Activated naive CD4-positive, alpha-beta T cell treated with anti-CD3 and anti-CD28 coated beads, Interleukin-2, amount 50 U/mL, for 16 hours (primary cell): ENCODE measurements around the gene BTRC.
A peak's percentile ranks its signal among the peaks of the same experiment; 100 is the strongest.

Experiments
- DNase-seq: peaks from one replicate; pipeline ENCODE4 v3.0.0-alpha.2; 2020

BTRC gene

GRCh38 chr10:101557541-101557940, 203.6 kb downstream of the BTRC start:
- DNase-seq: no peak

GRCh38 chr10:101558204-101558603, 204.2 kb downstream of the BTRC start:
- DNase-seq: no peak

- no peak for DNase-seq
Measured at GRCh38 chr10:101558671-101559595, 205.0 kb downstream of the BTRC start.

GRCh38 chr10:101559596-101560297, 205.8 kb downstream of the BTRC start:
- DNase-seq: no peak

- no peak for DNase-seq
Measured at GRCh38 chr10:101560298-101561067, 206.5 kb downstream of the BTRC start.

- no peak for DNase-seq
Measured at GRCh38 chr10:101561068-101561915, 207.3 kb downstream of the BTRC start.

- no peak for DNase-seq
Measured at GRCh38 chr10:101562231-101562630, 208.3 kb downstream of the BTRC start.

GRCh38 chr10:101563007-101563406, 209.0 kb downstream of the BTRC start:
- DNase-seq: no peak

GRCh38 chr10:101563497-101564040, 209.6 kb downstream of the BTRC start:
- DNase-seq: no peak

GRCh38 chr10:101564490-101564991, 210.6 kb downstream of the BTRC start:
- no peak for DNase-seq

GRCh38 chr10:101565370-101565900, 211.5 kb downstream of the BTRC start:
- DNase-seq: no peak

GRCh38 chr10:101565936-101566332, 212.0 kb downstream of the BTRC start:
- no peak for DNase-seq

- DNase-seq: no peak
Measured at GRCh38 chr10:101566333-101567164, 212.6 kb downstream of the BTRC start.

GRCh38 chr10:101567165-101568006, 213.4 kb downstream of the BTRC start:
- no peak for DNase-seq

GRCh38 chr10:101568054-101568745, 214.2 kb downstream of the BTRC start:
- DNase-seq: no peak

GRCh38 chr10:101569323-101569621, 215.3 kb downstream of the BTRC start:
- DNase-seq: no peak

GRCh38 chr10:101569622-101570427, 215.9 kb downstream of the BTRC start:
- peak; percentile 82 for DNase-seq
